Muscle of leg (tissue), 11 donors: ENCODE results near the gene RAI1. TPM values are rescaled to one million over a fixed set of nuclear protein-coding genes. Genes with fewer than 3 reads are reported as not detected.
"Not testable (repeated sequence)": the region's sequence is repeated elsewhere in the genome, so short reads cannot be mapped to it uniquely, and the experiment has no call there.

Experiments
- DNase-seq: peaks from one replicate; pipeline ENCODE4 v3.0.0; 2013
- H3K27ac ChIP-seq: one replicate; pipeline ENCODE4 v1.5.1; 2013; ENCODE audit warnings: mild to moderate bottlenecking, low read length, control low read depth
- H3K27me3 ChIP-seq: one replicate; pipeline ENCODE4 v1.6.1; 2013; ENCODE audit warnings: low read length; ENCODE audit not compliant: control insufficient read depth, insufficient read depth
- H3K36me3 ChIP-seq: one replicate; pipeline ENCODE4 v1.6.1; 2013; ENCODE audit warnings: low read length; ENCODE audit not compliant: control insufficient read depth, insufficient read depth
- H3K4me1 ChIP-seq: one replicate; pipeline ENCODE4 v1.6.1; 2013; ENCODE audit warnings: low read length; ENCODE audit not compliant: control insufficient read depth, insufficient read depth
- H3K4me3 ChIP-seq: one replicate; pipeline ENCODE4 v1.5.1; 2013; ENCODE audit warnings: low read length, control low read depth
- H3K9me3 ChIP-seq: replicated peaks from 2 replicates; pipeline ENCODE4 v1.6.1; 2013; ENCODE audit warnings: low read depth, low read length; ENCODE audit not compliant: control insufficient read depth
- WGBS: methylation state at CpG from one replicate; pipeline ENCODE4 v1.1.5; 2013; ENCODE audit warnings: missing lambda C conversion rate; ENCODE audit not compliant: insufficient coverage; 5-methylcytosine and 5-hydroxymethylcytosine counted together
- polyA plus RNA-seq, 8 donors: library from polyadenylated mRNA; unstranded; fragments of 120-200 nt; gene quantifications; one replicate each; pipeline versions ENCODE4 v1.2.1 to v1.2.3, GENCODE V29; 2013; ENCODE audit warnings: inconsistent platforms in 1 of 8, low replicate concordance in 1 of 8; ENCODE audit not compliant: insufficient read length in 8 of 8, insufficient read depth in 1 of 8
- total RNA-seq: library from RNA; stranded (reverse); fragments of 120-200 nt; gene quantifications from one replicate; pipeline ENCODE4 v1.2.4, GENCODE V29; 2013

RAI1 gene
- total and polyA plus RNA-seq, 9 donors: 7.4 to 25.5 (median 20.7) TPM

DNA sequence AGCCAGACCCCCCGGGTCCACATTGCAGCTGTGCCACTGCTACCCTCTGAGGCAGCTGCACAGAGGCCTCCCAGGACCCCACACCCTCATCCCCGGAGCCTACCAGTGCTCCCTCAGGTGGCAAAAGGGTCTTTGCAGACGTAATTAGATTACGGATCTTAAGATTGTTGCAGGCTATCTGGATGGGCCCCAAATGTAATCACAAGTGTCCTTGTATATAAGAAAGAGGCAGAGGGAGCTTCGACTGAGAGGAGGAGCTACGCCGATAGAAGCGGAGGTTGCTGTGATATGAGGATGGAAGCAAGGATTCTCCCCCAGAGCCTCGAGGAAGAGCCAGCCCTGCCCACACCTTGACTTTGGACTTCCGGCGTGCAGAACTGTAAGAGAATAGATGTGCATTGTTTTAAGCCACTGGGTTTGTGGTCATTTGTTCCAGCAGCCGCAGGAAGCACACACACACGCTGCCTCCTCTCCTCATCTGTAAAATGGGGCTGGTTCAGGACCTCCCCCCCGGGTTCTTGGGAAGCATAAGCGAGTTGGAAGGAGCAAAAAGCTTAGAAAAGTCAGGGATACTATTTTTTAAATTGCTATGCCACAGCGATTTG, 10.5 kb upstream of the RAI1 start:
- Histone ChIP-seq H3K4me3 (no peak overlapping the region), H3K9me3 (no peaks in the 10 kb centered on the region), H3K36me3 (no peaks in the 10 kb centered on the region), H3K27ac (no peak overlapping the region), H3K27me3 (peaks cover 3% of the 10 kb centered on the region), H3K4me1 (peaks cover 10% of the 10 kb centered on the region)
- WGBS: 71% methylated on average over 6 of the region's 16 CpGs
- DNase-seq: no peak

DNA sequence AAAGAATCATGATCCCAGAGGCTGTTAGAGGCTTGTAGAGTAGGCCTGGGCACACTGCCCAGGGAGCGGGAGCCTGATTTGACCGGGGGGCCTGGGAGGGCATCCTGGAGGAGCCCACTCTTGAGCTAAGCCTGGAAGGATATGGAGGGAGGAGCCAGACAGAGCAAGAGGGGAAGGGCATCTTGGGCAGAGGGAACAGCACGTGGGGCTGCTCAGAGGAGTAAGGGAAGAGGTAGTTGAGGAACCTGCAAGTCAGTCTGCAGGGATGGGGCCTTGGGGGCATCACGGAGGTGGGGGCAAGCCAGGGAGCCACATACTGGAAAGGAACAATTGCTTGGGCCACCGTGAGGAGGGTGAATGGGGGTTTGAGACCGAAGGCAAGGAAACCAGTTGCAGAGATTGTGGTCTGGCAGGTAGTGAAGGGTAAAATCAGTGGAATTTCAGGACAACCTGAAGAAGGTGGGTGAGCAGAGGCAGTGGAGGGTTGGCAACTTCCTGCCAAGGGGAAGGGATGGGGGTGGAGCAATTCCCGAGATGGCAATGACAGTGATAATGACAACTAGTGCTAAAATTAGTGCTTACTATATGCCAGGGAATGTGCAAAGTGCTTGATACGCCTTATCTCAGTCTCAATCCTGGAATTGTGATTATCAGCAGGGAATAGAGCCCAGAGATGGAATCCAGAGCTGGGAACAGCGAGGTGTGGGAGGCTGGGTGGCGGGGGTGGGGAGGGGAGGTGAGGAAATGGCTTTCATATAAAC, 9.7 kb upstream of the RAI1 start:
- 57% methylated on average over 7 of the region's 10 CpGs for WGBS

DNA sequence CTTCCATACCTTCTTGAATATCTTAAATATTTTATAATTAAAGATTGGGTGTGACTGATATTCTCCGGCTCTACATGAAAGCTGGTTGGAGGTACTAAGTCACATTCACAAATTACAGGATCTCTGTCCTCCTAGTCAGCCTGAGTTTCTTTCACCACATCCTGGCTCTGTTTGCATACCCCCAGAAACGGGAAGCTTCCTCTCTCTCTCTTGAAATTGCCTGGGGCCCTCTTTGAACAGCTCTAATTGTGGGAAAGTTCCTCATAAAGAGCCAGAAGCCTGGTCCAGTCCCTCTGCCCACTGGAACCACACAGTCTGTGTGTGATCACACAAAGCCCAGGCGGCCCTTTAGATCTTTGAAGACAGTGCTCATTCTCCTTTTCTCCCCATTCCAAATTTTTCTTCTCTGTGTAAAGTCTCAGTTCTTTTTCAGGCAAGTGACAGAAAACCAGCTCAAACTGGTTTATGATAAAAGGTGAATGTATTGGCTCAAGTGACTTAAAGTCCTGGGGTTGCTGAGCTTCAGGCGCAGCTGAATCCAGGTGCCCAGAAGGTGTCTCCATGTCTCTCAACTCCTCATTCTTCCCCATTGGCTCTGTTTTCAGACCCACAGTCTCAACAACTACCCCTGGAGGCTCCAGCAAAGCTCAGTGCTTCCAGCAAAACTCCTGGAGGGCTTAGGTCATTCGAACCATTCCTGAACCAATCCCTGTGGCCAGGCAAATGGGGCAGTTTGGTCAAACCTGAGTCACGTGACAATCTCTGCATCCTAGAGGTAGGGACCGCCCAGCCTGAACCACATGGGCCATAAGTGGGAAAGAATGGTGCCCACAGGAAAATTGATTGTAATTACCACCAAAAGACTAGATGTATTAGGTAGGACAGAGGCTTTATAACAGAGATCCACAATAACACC, 8.5 kb upstream of the RAI1 start:
- Histone ChIP-seq H3K27ac (no peak overlapping the region), H3K9me3 (no peaks in the 10 kb centered on the region), H3K36me3 (no peaks in the 10 kb centered on the region), H3K4me1 (peaks cover 16% of the 10 kb centered on the region), H3K4me3 (no peak overlapping the region), H3K27me3 (peaks cover 3% of the 10 kb centered on the region)
- DNase-seq: peak; percentile 40
- WGBS: 69% methylated on average over 2 of the region's 7 CpGs

More for the DNA sequence above, 9.7 kb upstream of the RAI1 start:
- H3K4me1 ChIP-seq: peaks cover 16% of the 10 kb centered on the region
- H3K4me3 ChIP-seq: no peak overlapping the region
- H3K9me3 ChIP-seq: no peaks in the 10 kb centered on the region
- peaks cover 3% of the 10 kb centered on the region for H3K27me3 ChIP-seq
- no peak overlapping the region for H3K27ac ChIP-seq
- DNase-seq: no peak
- no peaks in the 10 kb centered on the region for H3K36me3 ChIP-seq

DNA sequence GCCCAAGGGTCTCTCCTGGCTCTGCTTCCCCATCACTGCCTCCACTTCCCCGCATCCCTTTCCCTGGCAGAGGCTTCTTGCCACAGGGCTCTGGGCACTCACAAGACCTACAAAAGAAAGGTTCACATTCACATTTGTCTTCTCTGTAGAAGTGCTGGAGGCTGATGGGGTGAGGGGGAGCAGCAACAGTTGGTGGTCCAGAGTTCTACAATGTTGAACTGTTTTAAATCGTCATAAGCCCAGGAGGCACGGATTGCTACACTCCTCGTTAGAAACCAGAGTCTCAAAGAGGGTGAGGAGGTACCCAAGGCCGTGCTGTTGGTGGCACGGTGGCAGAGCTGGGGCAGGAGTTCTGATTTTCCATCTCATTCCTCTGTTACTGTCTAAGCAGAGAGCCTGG, 5.8 kb upstream of the RAI1 start:
- 71% methylated on average over 1 of the region's 6 CpGs for WGBS
- H3K9me3 ChIP-seq: no peaks in the 10 kb centered on the region
- H3K4me3 ChIP-seq: no peak overlapping the region
- H3K27me3 ChIP-seq: peaks cover 3% of the 10 kb centered on the region
- no peaks in the 10 kb centered on the region for H3K36me3 ChIP-seq
- peaks cover 8% of the 10 kb centered on the region for H3K4me1 ChIP-seq
- no peak for DNase-seq
- H3K27ac ChIP-seq: no peak overlapping the region

DNA sequence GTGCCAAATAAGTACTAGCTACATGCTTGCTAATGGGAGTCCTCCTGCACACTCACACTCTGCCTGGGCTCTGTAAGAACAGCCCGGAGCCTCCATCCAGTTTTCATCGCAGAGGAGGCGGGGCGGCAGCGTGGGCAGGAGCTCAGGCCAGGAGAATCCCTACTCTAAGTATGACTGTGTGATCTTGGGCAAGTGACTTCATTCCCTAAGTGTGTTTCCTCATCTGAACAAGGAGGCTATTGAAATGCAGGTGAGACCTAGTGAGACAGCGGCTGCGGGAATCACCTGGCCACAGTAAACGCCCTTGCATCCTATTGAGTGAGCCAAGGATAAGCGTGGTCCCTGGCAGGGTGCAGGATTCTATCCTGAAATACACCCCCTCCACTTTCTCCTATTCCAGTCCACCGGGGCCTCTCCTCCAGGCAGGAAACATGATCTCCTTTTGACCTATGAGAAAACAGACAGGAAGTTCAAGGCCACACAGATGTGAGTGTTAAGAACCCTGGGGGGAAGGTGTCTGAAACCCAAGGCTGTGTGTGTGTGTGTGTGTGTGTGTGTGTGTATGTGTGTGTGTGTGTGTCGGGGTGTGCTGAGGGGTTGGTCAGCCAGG, 5.2 kb upstream of the RAI1 start:
- DNase-seq: no peak
- no peak overlapping the region for H3K4me3 ChIP-seq
- no peaks in the 10 kb centered on the region for H3K36me3 ChIP-seq
- H3K9me3 ChIP-seq: no peaks in the 10 kb centered on the region
- H3K27ac ChIP-seq: no peak overlapping the region
- H3K4me1 ChIP-seq: peaks cover 12% of the 10 kb centered on the region
- WGBS: 6% methylated on average over 3 of the region's 11 CpGs
- peaks cover 3% of the 10 kb centered on the region for H3K27me3 ChIP-seq

DNA sequence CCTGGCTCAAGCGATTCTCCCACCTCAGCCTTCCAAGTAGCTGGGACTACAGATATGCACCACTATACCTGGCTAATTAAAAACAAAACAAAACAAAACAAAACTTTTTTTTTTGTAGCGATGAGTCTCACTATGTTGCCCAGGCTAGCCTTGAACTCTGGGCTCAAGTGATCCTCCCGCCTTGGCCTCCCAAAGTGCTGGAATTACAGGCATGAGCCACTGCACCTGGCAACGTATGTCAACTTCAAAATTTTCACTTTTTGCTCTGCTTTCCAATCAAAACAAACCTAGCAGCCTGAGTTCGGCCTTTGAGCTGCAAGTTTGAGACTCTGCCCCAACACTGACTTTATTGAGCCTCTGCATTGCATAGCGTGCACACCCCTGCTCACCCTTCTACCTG, 4.5 kb upstream of the RAI1 start:
- WGBS: 84% methylated on average over 6 of the region's 6 CpGs
- peaks cover 9% of the 10 kb centered on the region for H3K4me1 ChIP-seq

DNA sequence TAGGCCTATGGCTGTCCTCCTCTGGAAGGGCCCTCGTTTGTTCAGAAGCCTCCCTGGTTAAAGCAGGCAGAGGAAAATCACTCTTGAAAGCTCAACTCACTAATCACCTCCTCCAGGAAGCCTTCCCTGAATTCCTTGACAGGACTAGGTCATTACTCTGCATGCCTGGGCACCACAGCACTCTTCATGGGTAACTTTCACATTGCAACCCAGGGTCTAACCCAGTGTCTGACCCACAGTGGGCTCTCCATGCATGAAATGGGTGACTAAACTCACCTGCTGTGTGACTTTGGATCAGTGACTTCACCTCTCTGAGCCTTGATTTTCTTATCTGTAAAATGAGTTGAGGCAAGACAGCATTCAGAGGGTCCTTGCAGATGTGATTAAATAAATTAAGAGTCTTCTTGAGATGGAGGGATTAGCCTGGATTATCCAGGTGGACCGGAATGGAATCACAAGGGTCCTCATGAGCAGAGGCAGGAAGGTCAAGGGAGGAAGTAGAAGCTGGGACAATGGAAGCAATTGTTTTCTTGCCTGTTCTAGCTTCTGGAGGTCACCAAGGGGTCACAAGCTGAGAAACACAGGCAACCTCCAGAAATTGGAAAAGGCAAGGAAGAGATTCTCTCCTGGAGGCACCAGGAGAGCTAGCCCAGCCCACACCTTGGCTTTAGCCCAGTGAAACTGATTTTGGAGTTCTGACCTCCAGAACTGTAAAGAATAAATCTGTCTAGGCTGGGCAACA, 3.8 kb upstream of the RAI1 start:
- H3K4me1 ChIP-seq: peaks cover 9% of the 10 kb centered on the region
- no peak overlapping the region for H3K27ac ChIP-seq
- no peaks in the 10 kb centered on the region for H3K9me3 ChIP-seq
- peaks cover 3% of the 10 kb centered on the region for H3K27me3 ChIP-seq
- H3K36me3 ChIP-seq: no peaks in the 10 kb centered on the region
- no peak for DNase-seq
- H3K4me3 ChIP-seq: no peak overlapping the region
- 31% methylated on average over 2 of the region's 2 CpGs for WGBS

More for the DNA sequence above, 4.5 kb upstream of the RAI1 start:
- no peaks in the 10 kb centered on the region for H3K36me3 ChIP-seq
- no peak overlapping the region for H3K27ac ChIP-seq
- H3K9me3 ChIP-seq: no peaks in the 10 kb centered on the region
- H3K27me3 ChIP-seq: peaks cover 3% of the 10 kb centered on the region
- no peak overlapping the region for H3K4me3 ChIP-seq
- DNase-seq: no peak

DNA sequence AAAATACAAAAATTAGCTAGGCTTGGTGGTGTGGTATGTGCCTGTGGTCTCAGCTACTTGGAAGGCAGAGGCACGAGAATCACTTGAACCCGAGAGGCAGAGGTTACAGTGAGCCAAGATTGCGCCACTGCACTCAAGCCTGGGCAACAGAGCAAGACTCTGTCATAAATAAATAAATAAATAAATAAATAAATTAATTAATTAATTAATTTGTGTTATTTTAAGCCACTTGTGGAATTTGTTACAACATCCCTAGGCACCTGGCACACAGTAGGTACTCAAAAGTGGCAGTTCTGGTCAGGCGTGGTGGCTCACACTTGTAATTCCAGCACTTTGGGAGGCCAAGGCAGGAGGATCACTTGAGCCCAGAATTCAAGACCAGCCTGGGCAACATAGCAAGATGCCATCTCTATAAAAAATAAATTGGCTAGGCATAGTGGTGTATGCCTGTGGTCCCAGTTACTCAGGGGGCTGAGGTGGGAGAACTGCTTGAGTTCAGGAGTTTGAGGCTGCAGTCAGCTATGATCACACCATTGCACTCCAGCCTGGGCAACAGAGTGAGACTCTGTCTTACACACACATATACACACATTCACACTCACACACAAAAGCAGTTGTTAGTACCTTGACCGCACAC, 3.1 kb upstream of the RAI1 start:
- not testable (repeated sequence) for DNase-seq, H3K36me3 ChIP-seq, H3K4me3 ChIP-seq, H3K27me3 ChIP-seq, H3K27ac ChIP-seq, H3K9me3 ChIP-seq
- H3K4me1 ChIP-seq: peaks cover 12% of the 10 kb centered on the region
- 95% methylated on average over 2 of the region's 5 CpGs for WGBS

DNA sequence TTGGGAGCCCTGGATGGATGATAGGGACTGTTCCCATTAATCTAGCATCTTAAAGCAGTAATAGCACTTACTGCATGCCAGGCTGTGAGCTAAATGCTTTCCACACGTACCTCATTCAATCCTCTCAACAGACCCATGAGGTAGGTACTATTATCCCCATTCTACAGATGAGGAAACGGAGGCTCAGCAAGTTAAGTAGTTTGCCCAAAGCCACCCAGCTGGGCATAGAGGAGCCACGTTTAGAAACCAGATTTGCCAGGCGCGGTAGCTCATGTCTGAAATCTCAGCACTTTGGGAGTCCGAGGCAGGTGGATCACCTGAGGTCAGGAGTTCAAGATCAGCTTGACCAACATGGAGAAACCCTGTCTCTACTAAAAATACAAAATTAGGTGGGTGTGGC, 2.0 kb upstream of the RAI1 start:
- Histone ChIP-seq H3K9me3 (no peaks in the 10 kb centered on the region), H3K27ac (no peak overlapping the region), H3K36me3 (no peaks in the 10 kb centered on the region), H3K27me3 (no peaks in the 10 kb centered on the region), H3K4me3 (no peak overlapping the region), H3K4me1 (peaks cover 20% of the 10 kb centered on the region)
- DNase-seq: no peak
- 84% methylated on average over 4 of the region's 6 CpGs for whole genome bisulfite sequencing
